Measurements from ENCODE around the gene ZNRF3. TPM values are rescaled to one million over a fixed set of nuclear protein-coding genes. Genes with fewer than 3 reads are reported as not detected.
"Not testable (repeated sequence)": the region's sequence is repeated elsewhere in the genome, so short reads cannot be mapped to it uniquely, and the experiment has no call there.

ZNRF3 gene
- 8.1 TPM for total RNA-seq

DNA sequence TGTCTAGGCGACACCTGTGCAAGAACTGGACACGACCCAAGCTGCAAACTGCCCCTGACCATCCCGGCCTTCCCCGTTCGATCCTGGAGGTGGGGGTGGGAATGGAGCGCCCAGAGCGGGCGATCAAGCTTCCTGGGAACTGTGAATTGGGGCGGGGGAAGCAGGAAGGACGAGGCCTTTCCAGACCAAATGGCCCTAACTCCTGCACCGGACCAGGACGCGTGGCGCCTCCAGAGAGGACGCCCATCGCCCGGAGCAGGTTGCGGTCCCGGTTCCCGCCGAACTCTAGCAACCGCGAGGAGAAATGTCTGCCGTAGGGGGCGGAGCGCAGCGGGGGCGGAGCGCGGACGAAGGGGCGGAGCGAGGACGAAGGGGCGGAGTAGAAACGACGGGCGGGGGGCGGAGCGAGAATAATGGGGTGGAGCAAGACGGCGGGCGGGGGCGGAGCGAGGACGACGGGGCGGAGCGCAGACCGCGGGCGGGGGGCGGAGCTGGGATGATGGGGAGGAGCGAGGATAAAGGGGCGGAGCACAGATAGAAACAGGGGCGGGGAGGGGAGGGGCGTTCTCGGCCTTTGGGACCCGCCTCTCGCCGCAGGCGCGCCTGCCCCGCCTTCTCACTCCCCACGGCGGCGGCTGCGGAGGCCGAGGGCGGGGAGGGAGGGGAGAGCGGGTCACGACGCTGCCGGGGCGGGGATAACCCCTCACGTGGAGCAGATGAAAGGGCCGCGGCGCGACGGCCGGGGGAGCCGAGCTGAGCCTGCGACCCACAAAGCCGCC is at the start of gene ZNRF3:
Gene ZNRF3 (plus strand): TSS at position 695 of the 779 bp plus-strand sequence. CDS start 195 bp downstream, outside the sequence.
- peak; percentile 95 for DNase-seq

DNA sequence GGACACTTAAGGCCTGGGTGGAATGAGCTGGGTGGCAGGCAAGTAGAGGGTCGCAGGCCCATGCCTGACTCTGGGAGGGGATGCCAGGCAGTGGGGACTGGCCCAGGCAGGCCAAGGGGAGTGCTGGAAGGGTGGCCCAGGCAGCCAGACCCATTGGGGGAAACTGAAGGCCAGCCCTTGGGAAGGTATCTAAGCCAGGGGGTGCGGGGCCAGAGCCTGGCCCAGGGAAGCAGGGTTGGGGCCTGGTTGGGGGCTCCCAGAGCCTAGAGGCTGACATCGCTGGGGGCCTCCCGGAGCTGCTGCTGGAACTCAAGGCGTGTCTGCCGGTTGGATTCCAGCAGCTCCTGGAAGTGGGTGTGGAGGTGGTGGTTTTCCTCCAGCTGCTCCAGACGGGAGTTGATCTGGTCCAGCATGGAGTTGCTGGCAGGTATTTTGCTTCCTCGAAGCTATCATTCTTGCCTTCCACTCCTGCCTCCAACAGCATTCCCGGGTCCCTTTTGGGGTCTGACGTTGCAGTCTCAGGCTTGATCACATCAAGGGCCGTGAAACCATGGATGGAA is 47.7 kb upstream of the ZNRF3 start:
- no peak for DNase-seq

- no peak for DNase-seq
These were observed 45.7 kb upstream of the ZNRF3 start for GRCh38 chr22:28837640-28838039.

DNA sequence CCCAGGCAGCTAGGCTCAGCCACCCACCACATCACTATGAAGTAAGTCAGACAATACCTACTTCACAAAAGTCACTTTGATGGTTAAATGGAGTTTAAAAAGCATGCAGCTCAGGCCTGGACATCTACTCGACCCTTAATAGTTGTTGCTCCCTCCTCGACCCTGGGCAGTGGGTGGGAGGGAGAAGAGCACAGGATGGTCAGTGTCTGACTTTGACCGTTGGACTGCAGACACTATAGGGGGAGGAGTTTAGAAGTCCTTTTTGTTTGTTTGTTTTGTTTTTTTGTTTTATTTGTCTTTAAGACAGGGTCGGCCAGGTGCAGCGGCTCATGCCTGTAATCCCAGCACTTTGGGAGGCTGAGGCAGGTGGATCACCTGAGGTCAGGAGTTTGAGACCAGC is 44.4 kb upstream of the ZNRF3 start:
- DNase-seq, result no peak

DNA sequence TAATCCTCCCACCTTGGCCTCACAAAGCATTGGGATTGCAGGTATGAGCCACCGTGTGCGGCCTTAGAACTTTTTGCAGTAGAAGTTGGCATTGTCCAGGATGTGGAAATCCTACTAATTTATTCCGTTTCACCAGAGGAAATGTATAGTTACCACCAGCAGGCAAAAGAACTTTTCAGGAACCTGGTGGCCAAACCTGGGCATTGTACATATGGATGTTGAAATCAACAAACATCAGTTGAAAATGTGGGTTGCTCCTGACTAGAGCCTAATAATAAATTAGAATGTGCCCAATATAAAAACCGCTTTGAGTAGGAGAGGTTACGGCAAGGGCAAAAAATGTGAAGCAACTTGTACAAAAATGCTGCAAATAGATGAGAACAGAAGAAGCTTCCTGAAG is 42.3 kb upstream of the ZNRF3 start:
- DNase-seq, result no peak

DNA sequence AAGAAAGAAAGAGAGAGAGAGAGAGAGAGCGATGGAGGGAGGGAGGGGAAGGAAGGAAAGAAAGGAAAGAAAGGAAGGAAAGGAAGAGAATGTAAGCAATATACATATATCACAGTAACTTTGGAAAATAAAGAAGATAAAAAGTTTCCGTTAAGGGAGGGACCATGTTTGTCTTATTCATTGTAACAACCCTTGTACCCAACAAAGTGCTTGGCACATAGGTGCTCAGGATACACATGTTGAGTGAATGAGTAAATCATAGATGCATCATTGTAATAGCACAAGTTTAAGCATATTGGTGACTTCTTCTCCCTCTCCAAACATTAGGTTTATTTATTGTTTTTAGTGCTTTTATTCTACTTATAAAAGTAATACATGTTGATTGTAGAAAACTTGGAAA is 39.7 kb upstream of the ZNRF3 start:
- DNase-seq, result no peak

DNA sequence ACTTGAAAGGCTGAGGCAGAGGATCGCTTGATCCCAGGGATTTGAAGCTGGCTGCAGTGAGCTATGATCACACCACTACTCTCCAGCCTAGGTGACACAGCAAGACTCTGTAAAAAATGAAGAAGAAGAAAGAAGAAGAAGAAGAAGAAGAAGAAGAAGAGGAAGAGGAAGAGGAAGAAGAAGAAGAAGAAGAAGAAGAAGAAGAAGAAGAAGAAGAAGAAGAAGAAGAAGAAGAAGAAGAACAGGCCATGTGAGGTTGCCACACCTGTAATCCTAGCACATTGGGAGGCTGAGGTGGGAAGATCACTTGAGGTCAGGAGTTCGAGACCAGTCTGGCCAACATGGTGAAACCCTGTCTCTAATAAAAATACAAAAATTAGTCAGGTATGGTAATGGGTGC is 39.1 kb upstream of the ZNRF3 start:
- not testable (repeated sequence) for DNase-seq

- DNase-seq, result no peak
These were observed 36.4 kb upstream of the ZNRF3 start for GRCh38 chr22:28846994-28847393.

DNA sequence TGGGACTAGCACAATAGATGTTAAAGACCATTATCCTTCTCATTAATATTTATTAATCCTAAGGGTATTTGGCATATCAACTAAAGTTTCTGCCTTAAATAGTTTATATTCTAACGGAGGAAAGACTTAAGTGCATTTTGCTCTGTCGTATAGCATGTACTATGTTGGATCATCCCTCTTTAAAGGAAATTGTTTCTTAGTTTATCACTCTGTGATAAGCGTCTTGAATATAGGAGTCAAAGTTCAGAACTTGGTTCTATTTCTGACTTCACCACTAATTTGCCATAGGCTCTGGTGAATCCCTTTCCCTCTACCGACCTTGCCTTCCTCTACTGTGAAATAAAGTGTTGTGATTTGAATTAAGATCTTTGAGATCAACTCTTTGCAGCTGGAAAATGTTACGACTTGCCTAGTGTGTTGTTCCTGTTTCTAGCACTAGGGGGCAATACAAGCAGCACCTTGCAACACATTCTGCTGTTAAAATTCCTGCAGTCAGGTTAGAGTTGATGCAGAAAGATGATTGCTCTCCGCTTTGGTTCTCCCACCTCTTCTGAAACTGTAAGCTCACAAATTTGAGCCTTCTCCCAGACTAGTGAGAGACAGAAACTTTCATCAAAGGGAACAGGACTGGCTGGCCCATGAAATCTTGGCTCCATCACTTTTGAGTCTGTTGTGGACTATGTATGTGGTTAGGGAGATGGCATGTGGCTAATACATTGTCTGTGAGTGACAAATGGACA is 27.8 kb upstream of the ZNRF3 start:
- peak; percentile 8 for DNase-seq

- no peak for DNase-seq
These were observed 27.3 kb upstream of the ZNRF3 start for GRCh38 chr22:28856095-28856455.

DNA sequence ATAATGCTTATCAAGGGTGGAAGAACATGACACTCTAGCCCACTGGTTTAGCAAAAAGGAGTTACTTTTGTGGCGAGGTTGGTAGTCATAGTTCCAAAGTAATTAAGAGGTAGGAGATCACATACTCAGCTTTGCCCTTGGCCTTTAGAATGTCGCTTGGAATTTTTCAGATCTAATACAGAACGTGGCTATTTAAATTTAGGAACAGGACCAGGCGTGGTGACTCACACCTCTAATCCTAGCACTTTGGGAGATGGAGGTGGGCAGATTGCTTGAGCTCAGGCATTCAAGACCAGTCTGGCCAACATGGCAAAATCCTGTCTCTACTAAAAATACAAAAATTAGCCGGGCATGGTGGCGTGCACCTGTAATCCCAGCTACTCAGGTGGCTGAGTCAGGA is 26.1 kb upstream of the ZNRF3 start:
- DNase-seq, result no peak

DNA sequence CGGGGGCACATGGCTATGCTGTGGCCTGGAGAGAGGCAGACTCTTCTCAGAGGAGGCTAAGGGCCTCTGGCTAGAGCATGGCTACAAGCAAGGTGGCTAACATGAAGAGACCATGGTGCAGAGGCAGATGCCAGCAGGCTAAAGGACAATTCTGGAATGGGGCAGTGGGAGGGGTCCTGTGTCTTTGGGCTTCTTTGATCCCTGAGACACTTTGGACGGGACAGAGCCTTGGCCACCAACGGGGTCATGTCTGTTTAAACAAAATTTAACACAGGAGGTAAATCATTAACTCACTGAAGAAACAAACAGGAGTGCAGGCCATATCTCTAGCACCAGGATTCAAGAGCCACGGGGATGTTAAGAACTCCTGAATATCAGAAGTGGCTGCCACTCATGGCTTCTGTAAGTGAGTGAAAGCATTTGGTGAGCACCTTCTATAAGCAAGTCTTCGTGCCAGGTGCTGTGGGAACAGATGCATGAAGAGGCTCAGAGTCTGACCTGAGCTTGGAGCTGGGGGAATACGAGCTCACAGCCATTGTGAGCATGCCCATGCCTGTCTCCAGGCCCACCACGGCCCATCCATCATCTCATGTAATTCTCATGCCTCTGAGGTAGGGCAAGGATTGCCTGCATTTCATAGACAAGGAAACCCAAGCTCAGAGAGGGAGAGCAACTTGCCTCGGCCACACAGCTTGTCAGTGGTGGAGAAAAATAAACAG is 18.3 kb upstream of the ZNRF3 start:
- DNase-seq, result no peak

- no peak for DNase-seq
These were observed 16.2 kb upstream of the ZNRF3 start for GRCh38 chr22:28867191-28867590.

DNA sequence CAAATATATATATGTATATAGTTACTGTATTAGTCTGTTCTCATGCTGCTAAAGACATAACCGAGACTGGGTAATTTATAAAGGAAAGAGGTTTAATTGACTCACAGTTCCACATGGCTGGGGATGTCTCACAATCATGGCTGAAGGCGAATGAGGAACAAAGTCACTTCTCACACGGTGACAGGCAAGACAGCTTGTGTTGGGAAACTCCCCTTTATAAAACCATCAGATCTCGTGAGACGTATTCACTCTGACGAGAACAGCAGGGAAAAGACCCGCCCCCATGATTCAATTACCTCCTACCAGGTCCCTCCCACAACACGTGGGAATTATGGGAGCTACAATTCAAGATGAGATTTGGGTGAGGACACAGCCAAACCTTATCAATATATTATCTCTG is 15.0 kb upstream of the ZNRF3 start:
- not testable (repeated sequence) for DNase-seq

DNA sequence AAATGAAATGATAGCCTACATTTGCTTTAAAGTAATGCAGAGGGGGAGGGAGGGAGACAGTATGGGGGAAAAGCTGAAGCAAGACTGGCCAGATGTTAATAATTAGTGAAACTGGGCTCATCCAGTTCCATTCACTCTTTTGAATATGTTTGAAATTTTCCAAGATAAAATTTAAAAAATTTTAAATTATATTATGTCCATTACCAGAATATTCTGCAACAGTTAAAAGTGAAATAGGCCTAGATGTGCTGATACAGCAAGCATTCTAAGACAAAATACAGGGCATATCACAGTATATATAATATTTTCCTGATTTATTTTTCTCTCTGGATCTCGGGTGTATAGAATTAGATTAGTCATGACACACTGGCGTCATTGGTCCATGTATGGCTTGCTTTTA is 13.6 kb upstream of the ZNRF3 start:
- DNase-seq, result no peak

- DNase-seq, result no peak
These were observed 10.0 kb upstream of the ZNRF3 start for GRCh38 chr22:28873183-28873963.

DNA sequence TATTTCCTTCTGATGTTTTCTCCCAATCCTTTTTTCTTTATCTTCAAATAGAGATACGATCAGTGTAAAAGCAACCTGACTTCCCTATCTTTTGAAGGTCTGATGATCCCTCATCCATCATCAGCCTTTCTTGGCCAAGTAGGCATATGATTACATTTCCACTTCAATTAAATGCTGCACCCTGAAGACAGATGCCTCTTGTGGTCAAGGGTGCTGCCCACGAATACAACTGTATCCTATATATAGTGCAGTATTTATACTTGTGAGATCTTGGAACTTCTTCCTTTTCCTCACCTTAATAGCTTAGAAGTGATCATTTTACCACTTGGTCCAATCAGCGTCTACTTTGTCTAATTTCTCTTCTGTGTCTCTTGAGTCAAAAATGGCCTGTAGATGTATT is 9.3 kb upstream of the ZNRF3 start:
- no peak for DNase-seq

GRCh38 chr22:28874811-28875320 is 8.5 kb upstream of the ZNRF3 start:
- no peak for DNase-seq

DNA sequence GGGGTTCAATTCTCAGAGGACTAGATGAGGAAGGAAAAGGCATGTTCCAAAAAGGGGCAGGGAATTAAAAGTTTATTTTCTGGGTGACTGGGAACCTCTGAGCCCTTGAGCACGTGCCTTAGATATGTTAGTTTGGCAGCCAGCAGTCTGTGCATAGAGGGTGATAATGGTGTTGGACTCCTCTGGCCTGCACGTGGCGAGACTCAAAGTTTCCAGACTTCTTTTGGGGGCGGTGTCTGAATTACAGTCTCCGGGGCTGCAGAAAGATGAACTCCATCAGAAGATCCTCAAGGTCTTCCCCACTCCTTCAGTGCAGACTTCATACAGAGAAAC is 861 bp upstream of the ZNRF3 start:
- no peak for DNase-seq

GRCh38 chr22:28883657-28883916 is 215 bp downstream of the ZNRF3 start:
- no peak for DNase-seq

DNA sequence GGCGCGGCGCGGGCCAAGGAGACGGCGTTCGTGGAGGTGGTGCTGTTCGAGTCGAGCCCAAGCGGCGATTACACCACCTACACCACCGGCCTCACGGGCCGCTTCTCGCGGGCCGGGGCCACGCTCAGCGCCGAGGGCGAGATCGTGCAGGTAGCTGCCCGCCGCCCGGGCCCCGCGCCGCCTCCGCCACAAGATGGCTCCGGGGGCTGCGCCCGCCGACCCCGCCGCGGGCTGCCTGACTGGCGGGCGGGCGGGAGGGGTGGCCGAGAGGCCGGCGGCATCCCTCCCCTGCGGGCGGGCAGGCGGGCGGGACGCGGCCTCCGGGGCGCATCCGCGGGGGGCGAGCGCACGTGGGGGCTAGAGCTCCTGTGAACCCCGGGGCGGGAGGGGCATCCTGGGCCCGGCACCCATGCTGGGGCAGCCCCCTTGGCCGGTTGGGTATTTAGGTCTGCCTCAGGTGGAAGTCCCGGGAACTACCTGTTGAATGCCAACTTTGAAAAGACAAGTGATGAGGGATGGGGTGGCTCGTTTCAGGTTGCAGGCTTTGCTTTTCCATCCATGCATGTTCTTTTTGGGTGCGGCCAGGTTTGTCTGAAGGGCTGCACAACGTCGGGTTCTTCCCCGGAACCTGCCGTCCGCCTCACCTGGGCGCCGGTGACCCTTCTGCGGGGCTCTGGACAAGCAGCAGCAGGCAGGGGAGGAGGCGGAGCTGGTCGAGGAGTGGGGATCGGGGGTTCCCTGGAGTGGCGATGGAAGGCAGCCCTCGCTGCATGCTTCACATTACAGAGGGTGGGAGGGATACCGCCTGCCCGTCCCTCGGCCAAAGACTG is 760 bp downstream of the ZNRF3 start:
- no peak for DNase-seq

Measured in occipital lobe (tissue), 2 donors.